ENCODE data around the gene GRIK4. TPM values are rescaled to one million over a fixed set of nuclear protein-coding genes. Genes with fewer than 3 reads are reported as not detected.

GRIK4 gene
- polyA plus RNA-seq, 1 experiment, result not detected

- H3K4me3 ChIP-seq (ENCODE audit: low read depth, low read length), result no peak overlapping the region
- TF ChIP-seq CTCF (IDR thresholded peaks at IDR 0.05; ENCODE audit: insufficient read depth, low read depth, low read length), result no peak
- POLR2A ChIA-PET, result no interaction called here
- CTCF ChIA-PET, result no interaction called here
- no peak for DNase-seq (ENCODE audit: low read depth)
- no peaks in the 10 kb centered on the region for H3K36me3 ChIP-seq (ENCODE audit: control insufficient read depth, insufficient read depth, low read length)
- H3K27me3 ChIP-seq (ENCODE audit: control insufficient read depth, insufficient read depth, low read length), result no peaks in the 10 kb centered on the region
These were observed 341.9 kb downstream of the GRIK4 start for GRCh38 chr11:120853435-120853834.

GRCh38 chr11:120854988-120855387, 343.4 kb downstream of the GRIK4 start:
- CTCF ChIA-PET, result interaction anchor here (0.6 to 0.8 kb wide), 2 partner anchors 17 to 34 kb away, joined by 3 read pairs; no protein-coding TSS in a partner anchor
- POLR2A ChIA-PET, result no interaction called here
- no peak for TF ChIP-seq CTCF (IDR thresholded peaks at IDR 0.05; ENCODE audit: insufficient read depth, low read depth, low read length)

GRCh38 chr11:120857508-120857907, 346.0 kb downstream of the GRIK4 start:
- no peak for DNase-seq (ENCODE audit: low read depth)
- CTCF ChIA-PET, result interaction anchor here (1.5 kb wide), 1 partner anchor 10 kb away, joined by 4 read pairs; no protein-coding TSS in a partner anchor
- Histone ChIP-seq H3K4me3 (ENCODE audit: low read depth, low read length) (no peak overlapping the region), H3K27me3 (ENCODE audit: control insufficient read depth, insufficient read depth, low read length) (no peaks in the 10 kb centered on the region), H3K36me3 (ENCODE audit: control insufficient read depth, insufficient read depth, low read length) (no peaks in the 10 kb centered on the region)
- TF ChIP-seq CTCF (IDR thresholded peaks at IDR 0.05; ENCODE audit: insufficient read depth, low read depth, low read length), result no peak
- POLR2A ChIA-PET, result no interaction called here

More at GRCh38 chr11:120854988-120855387, 343.4 kb downstream of the GRIK4 start:
- Histone ChIP-seq H3K36me3 (ENCODE audit: control insufficient read depth, insufficient read depth, low read length) (no peaks in the 10 kb centered on the region), H3K4me3 (ENCODE audit: low read depth, low read length) (no peak overlapping the region), H3K27me3 (ENCODE audit: control insufficient read depth, insufficient read depth, low read length) (no peaks in the 10 kb centered on the region)
- DNase-seq (ENCODE audit: low read depth), result no peak

GRCh38 chr11:120858740-120859139, 347.2 kb downstream of the GRIK4 start:
- Histone ChIP-seq H3K36me3 (ENCODE audit: control insufficient read depth, insufficient read depth, low read length) (no peaks in the 10 kb centered on the region), H3K27me3 (ENCODE audit: control insufficient read depth, insufficient read depth, low read length) (no peaks in the 10 kb centered on the region), H3K4me3 (ENCODE audit: low read depth, low read length) (no peak overlapping the region)
- CTCF ChIA-PET, result no interaction called here
- no peak for DNase-seq (ENCODE audit: low read depth)
- POLR2A ChIA-PET, result no interaction called here
- no peak for TF ChIP-seq CTCF (IDR thresholded peaks at IDR 0.05; ENCODE audit: insufficient read depth, low read depth, low read length)

- no peaks in the 10 kb centered on the region for H3K27me3 ChIP-seq (ENCODE audit: control insufficient read depth, insufficient read depth, low read length)
- POLR2A ChIA-PET, result no interaction called here
- DNase-seq (ENCODE audit: low read depth), result no peak
- H3K4me3 ChIP-seq (ENCODE audit: low read depth, low read length), result no peak overlapping the region
- no peaks in the 10 kb centered on the region for H3K36me3 ChIP-seq (ENCODE audit: control insufficient read depth, insufficient read depth, low read length)
- no peak for TF ChIP-seq CTCF (IDR thresholded peaks at IDR 0.05; ENCODE audit: insufficient read depth, low read depth, low read length)
- CTCF ChIA-PET, result no interaction called here
These were observed 348.2 kb downstream of the GRIK4 start for GRCh38 chr11:120859552-120860295.

Data from BJ (cell line).